Measurements from ENCODE around the gene CYB5R2. TPM values are rescaled to one million over a fixed set of nuclear protein-coding genes. Genes with fewer than 3 reads are reported as not detected.
A peak's percentile ranks its signal among the peaks of the same experiment; 100 is the strongest.

The CYB5R2 gene
- total RNA-seq (1 to 10 TPM; 1.4 to 4.6 (median 3.1) TPM), polyA plus RNA-seq (1 to 10 TPM; 3.0 to 7.8 (median 6.7) TPM)

GRCh38 chr11:7672960-7673723 lies at the start of gene CYB5R2:
Gene CYB5R2, minus strand, starts transcription at chr11:7673500. Its CDS starts 675 bp downstream, at chr11:7672825.
- Histone ChIP-seq H3K27ac (peak within 1 kb of the TSS; percentile 40 to 61 (median 58)), H3K27me3 (peaks cover 4 to 32% (median 21%) of the 10 kb centered on the region in 3 donors), H3K4me3 (peak within 1 kb of the TSS; percentile 27 to 59 (median 50)), H3K36me3 (no peaks in the 10 kb centered on the region), H3K9me3 (no peaks in the 10 kb centered on the region), H3K4me1 (peaks cover 0 to 31% (median 21%) of the 10 kb centered on the region in 4 donors)
- intact Hi-C loops (cut with DNase I) = no loop called here
- 8 to 10% methylated on average over 40 of the region's 40 CpGs for WGBS, 2 donors
- peak; percentile 83 for DNase-seq
- TF ChIP-seq EP300 (IDR thresholded peaks at IDR 0.05) (no peak), POLR2AphosphoS5 (IDR thresholded peaks at IDR 0.05) (peak in 2 of 4 donors; percentile 27 to 57)

- H3K9me3 ChIP-seq = no peaks in the 10 kb centered on the region
- 48 to 63% methylated on average over 3 of the region's 3 CpGs for WGBS, 2 donors
- TF ChIP-seq CTCF (IDR thresholded peaks at IDR 0.05) (no peak), POLR2A (IDR thresholded peaks at IDR 0.05) (no peak), EP300 (IDR thresholded peaks at IDR 0.05) (no peak), POLR2AphosphoS5 (IDR thresholded peaks at IDR 0.05) (no peak)
- no peaks in the 10 kb centered on the region for H3K36me3 ChIP-seq
- DNase-seq = no peak
- H3K4me1 ChIP-seq = no peaks in the 10 kb centered on the region
- no peaks in the 10 kb centered on the region for H3K27me3 ChIP-seq
- intact Hi-C loops (cut with DNase I) = no loop called here
- H3K27ac ChIP-seq = no peak overlapping the region
- no peak overlapping the region for H3K4me3 ChIP-seq
These were observed 41.5 kb upstream of the CYB5R2 start for GRCh38 chr11:7714786-7715185.

- Histone ChIP-seq H3K9me3 (no peaks in the 10 kb centered on the region), H3K27me3 (no peaks in the 10 kb centered on the region), H3K4me1 (no peaks in the 10 kb centered on the region), H3K4me3 (no peak within 1 kb of the TSS), H3K27ac (no peak within 1 kb of the TSS), H3K36me3 (no peaks in the 10 kb centered on the region)
- 45 to 67% methylated on average over 2 of the region's 2 CpGs for WGBS, 2 donors
- TF ChIP-seq POLR2A (IDR thresholded peaks at IDR 0.05) (no peak), EP300 (IDR thresholded peaks at IDR 0.05) (no peak), CTCF (IDR thresholded peaks at IDR 0.05) (no peak), POLR2AphosphoS5 (IDR thresholded peaks at IDR 0.05) (no peak)
- DNase-seq = no peak
- intact Hi-C loops (cut with DNase I) = no loop called here
These were observed 33.1 kb upstream of the CYB5R2 start, which contains the start of gene OVCH2 for GRCh38 chr11:7706377-7706776. Gene OVCH2, minus strand, starts transcription at chr11:7706477. Its CDS starts 83 bp downstream, at chr11:7706394.

GRCh38 chr11:7703740-7704139 lies 30.4 kb upstream of the CYB5R2 start:
- no peaks in the 10 kb centered on the region for H3K9me3 ChIP-seq
- no peak for TF ChIP-seq POLR2A (IDR thresholded peaks at IDR 0.05)
- TF ChIP-seq CTCF (IDR thresholded peaks at IDR 0.05) = no peak
- TF ChIP-seq POLR2AphosphoS5 (IDR thresholded peaks at IDR 0.05) = no peak
- no peak for TF ChIP-seq EP300 (IDR thresholded peaks at IDR 0.05)
- H3K27ac ChIP-seq = no peak overlapping the region
- H3K27me3 ChIP-seq = no peaks in the 10 kb centered on the region
- DNase-seq = no peak
- no peak overlapping the region for H3K4me3 ChIP-seq
- 35 to 52% methylated on average over 5 of the region's 5 CpGs for WGBS, 2 donors
- H3K4me1 ChIP-seq = no peaks in the 10 kb centered on the region
- no peaks in the 10 kb centered on the region for H3K36me3 ChIP-seq
- intact Hi-C loops (cut with DNase I) = no loop called here

- no peaks in the 10 kb centered on the region for H3K9me3 ChIP-seq
- no peak for TF ChIP-seq CTCF (IDR thresholded peaks at IDR 0.05)
- no peak for TF ChIP-seq EP300 (IDR thresholded peaks at IDR 0.05)
- no peak for TF ChIP-seq POLR2AphosphoS5 (IDR thresholded peaks at IDR 0.05)
- no peak for TF ChIP-seq POLR2A (IDR thresholded peaks at IDR 0.05)
- H3K4me3 ChIP-seq = no peak overlapping the region
- no peak overlapping the region for H3K27ac ChIP-seq
- 74 to 83% methylated on average over 5 of the region's 5 CpGs for WGBS, 2 donors
- no peaks in the 10 kb centered on the region for H3K4me1 ChIP-seq
- intact Hi-C loops (cut with DNase I) = loop anchor here (10.0 kb wide), 1 partner anchor 602 kb away; no protein-coding TSS in a partner anchor
- H3K27me3 ChIP-seq = peaks cover 0 to 12% (median 5%) of the 10 kb centered on the region in 3 donors
- DNase-seq = no peak
- H3K36me3 ChIP-seq = no peaks in the 10 kb centered on the region
These were observed 23.1 kb upstream of the CYB5R2 start for GRCh38 chr11:7696424-7696823.
